Stimulated activated CD8-positive, alpha-beta memory T cell treated with anti-CD3 and anti-CD28 coated beads, Interleukin-12 subunit alpha, Interleukin-12 subunit beta, amount 100 ng/mL, for 4 hours (primary cell): ENCODE data around the gene TMTC4.
"Not testable (repeated sequence)": the region's sequence is repeated elsewhere in the genome, so short reads cannot be mapped to it uniquely, and the experiment has no call there.

ENCODE experiments used
- DNase-seq: peaks from one replicate; pipeline ENCODE4 v3.0.0-alpha.2; 2020; ENCODE audit warnings: low read depth

TMTC4 gene

DNA sequence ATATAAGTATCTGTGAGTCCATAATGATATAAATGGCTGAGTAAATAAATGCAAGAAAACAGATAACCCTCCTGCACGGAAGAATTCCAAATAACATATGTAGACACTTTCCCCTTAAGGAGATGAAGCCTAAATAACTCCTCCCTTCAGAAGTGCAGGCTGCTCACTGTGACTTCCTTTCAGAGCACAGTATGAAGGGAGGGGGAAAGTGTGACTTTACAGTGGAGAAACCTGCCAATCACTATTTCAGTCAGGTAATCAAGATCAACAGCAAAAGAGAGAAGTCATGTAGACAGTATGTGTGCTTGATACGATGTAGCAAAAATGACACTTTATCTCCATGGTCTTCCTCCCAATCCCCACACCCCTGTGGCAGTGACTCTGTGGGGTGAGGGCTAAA, 93.1 kb downstream of the TMTC4 start:
- DNase-seq = no peak

DNA sequence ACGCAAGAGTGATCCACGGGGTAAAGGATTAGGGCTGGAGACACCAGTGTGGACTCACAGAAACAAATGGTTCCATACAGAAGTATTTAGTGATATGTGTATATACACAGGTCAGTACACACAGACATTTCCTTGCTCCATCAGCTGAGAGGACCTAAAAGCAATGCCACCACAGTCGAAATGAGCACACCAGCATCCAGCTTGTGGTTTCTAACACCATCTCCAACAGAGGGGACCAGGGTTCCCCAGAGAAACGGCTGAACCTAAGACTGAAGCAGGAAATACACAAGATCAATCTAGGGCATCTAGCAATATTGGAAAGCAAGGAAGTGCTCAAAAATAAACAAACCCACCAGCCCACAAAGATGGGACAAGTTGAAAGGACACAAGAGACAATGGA, 93.6 kb downstream of the TMTC4 start:
- DNase-seq = no peak

DNA sequence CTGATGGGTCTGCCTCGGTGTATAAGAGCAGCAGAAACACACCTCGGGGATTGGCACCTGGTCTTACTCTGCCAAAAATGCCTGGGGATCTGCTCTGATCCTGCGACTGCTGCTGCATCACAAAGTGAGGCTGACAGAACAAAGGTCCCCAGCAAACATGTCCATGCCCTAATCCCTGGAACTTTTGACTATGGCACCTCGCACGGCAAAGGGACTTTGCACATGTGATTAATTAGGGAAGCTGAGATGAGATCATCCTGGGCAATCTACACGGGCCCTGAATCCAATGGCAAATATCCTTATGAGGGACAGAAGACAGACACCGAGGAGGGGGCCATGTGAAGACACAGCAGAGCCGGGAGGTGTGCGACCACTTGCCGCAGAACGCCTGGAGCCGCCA, 94.5 kb downstream of the TMTC4 start:
- no peak for DNase-seq

DNA sequence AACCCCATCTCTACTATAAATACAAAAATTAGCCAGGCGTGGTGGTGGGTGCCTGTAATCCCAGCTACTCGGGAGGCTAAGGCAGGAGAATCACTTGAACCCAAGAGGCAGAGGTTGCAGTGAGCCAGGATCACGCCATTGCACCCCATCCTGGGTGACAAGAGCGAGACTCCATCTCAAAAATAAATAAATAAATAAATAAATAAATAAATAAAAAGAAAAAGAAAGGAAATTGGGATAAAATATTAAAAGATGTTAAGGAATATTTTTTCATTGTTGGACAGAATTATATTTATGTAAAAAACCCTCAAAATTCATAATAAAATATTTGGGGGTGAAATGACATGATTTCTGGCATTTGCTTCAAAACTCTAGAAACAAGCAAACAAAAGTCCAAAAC, 97.4 kb downstream of the TMTC4 start:
- not testable (repeated sequence) for DNase-seq

GRCh38 chr13:100573121-100573520, 101.5 kb downstream of the TMTC4 start:
- DNase-seq = peak; percentile 46

DNA sequence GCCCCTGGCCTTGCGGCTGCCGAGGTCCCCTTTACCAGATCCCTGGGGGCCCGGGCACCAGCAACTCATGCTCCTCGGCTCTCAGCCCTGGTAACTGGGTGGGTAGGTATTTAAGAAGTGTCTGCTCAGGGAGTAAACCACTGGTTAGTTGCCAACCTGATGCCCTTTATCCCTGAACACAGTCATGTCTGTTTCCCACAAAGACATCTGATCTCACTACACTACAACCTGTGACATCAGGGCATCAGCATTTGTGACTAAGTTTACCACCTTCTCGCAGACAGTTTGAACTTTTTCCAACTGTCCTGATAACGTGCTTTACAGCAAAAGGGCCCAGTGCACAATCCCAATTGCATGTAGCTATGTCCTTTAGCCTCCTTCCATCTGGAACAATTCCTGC, 108.1 kb downstream of the TMTC4 start:
- no peak for DNase-seq

DNA sequence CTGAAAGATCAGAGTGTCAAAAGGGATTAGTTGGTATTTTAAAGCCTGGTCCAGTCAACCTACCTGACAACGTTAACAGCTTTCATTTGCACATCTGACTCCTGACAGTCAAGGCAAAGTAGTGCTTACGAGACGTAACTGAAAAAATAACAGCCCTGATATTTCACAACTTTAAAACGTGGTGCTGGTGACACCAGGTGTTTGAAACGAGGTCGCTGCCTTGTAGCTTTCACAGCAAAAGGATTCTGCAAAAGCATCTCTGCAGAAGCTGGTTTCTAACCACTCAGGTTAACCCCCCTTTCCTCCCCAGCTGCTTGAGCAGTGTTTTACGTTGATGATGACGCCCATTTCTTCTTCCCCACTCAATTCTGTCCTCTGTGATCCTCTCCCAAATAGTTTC, 109.3 kb downstream of the TMTC4 start:
- DNase-seq = no peak

DNA sequence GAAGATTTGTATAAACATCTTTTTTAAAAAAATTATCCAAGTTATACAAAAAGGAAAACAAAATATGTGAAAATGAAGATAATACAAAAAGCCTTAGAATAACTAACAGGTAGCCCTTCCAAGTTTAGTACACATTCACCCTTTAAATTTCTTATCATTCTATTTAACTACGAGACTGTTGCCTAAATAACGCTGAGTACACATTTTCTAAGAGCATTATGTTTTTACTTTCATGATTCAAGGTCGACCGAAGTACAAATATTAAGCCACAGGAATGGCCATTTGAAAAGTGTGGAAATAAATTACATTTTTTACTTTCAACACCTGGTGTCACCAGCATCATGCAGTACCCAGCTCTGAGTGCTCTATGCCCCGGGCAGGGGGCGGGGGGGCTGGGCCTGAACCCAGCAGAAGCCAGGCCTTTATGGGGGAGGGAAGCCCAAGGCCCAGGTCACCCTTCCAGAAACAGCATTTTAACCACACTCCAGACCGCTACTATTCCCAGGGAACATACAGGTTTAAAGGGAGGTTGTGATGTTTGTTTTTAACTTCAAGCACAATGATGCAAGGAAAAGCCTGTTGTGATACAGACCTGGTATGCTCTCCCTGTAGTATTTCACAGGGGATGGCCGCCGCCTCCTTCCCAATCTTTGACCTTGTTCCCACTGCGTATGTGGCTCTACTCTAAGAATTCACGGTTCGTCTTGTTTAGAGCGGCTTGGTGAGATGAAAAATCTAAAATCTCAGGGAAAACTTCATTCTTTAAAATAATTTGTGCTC, 110.0 kb downstream of the TMTC4 start:
- no peak for DNase-seq

- DNase-seq = no peak
Observed at GRCh38 chr13:100563779-100564178, 110.8 kb downstream of the TMTC4 start.

DNA sequence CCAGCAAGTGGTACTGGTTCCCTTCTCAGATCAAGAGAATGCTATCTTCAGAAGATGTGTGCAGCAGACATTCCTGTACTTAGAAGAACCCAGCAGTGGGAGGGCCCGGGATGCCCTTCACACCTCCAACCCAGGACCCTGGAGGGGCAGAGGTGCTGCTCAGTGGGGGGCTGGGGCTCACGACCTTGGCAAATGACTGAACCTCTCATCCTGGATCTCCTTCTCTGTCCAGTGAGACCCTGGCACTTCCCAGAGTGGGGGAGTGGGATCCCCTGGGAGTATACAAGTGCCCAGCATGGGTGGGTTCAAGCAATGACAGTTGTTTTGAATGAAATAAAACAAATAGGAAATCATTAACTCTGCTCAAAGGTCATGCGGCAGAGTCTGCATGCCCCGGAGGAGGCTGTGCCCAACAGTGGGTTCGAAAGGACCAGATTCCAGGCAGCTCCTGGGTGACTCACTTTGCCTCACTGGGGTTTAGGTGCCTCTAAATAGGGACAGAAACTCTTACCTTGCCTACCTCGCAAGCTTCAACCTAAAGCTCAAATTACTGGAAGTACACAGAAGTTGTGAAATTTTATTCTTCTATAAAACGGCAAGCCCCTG, 112.9 kb downstream of the TMTC4 start:
- DNase-seq = no peak

GRCh38 chr13:100561158-100561499, 113.5 kb downstream of the TMTC4 start:
- no peak for DNase-seq

GRCh38 chr13:100560498-100561157, 114.0 kb downstream of the TMTC4 start:
- no peak for DNase-seq

- no peak for DNase-seq
Observed at GRCh38 chr13:100559886-100560285, 114.7 kb downstream of the TMTC4 start.
